Endothelial cell of umbilical vein (primary cell): ENCODE measurements around the gene HTR2C. TPM values are rescaled to one million over a fixed set of nuclear protein-coding genes. Genes with fewer than 3 reads are reported as not detected.

Experiments
- BruUV-seq: library from RNA; stranded (reverse); fragments of 400-500 nt; replicated peaks from 2 replicates; lab custom pipeline; 2021; lab: Mats Ljungman, UMichigan
- CTCF ChIA-PET: fragments of 300-600, 350-600 bp; sonication (Branson Sonifier 250); formaldehyde crosslinking; loops from one replicate; lab custom pipeline; 2021; ENCODE audit warnings: antibody characterized with exemption, inconsistent platforms; lab: Charles Lee
- POLR2A ChIA-PET: fragments of 300-600, 350-600 bp; sonication (Branson Sonifier 250); formaldehyde crosslinking; loops from one replicate; lab custom pipeline; 2021; ENCODE audit warnings: antibody characterized with exemption, inconsistent platforms; lab: Charles Lee
- DNase-seq: peaks from one replicate; pipeline ENCODE4 v3.0.0-alpha.2; 2011; ENCODE audit warnings: low read depth, low spot score
- FAIRE-seq: peaks from 2 replicates; lab custom pipeline; 2011; peaks lifted over from hg19 to GRCh38; lab: Jason Lieb, UNC
- H2AFZ ChIP-seq: 2 replicates; pipeline ENCODE4 v1.6.0; 2012; ENCODE audit warnings: low read depth, low read length, control low read depth, inconsistent platforms
- H3K27ac ChIP-seq: 2 replicates; pipeline ENCODE4 v1.5.1; 2011; ENCODE audit warnings: low read depth, mild to moderate bottlenecking, control low read depth, low read length, moderate library complexity; ENCODE audit not compliant: insufficient read depth
- H3K27me3 ChIP-seq, 2 experiments: 2 replicates each; pipeline versions ENCODE4 v1.6.0 to v1.6.1; 2011; ENCODE audit warnings: low read length in 2 of 2, mixed read lengths in 1 of 2; ENCODE audit not compliant: control insufficient read depth in 2 of 2, insufficient read depth in 2 of 2
- H3K36me3 ChIP-seq, 2 experiments: 2 replicates in 1 of 2; 3 replicates in 1 of 2; pipeline ENCODE4 v1.5.1; 2011; ENCODE audit warnings: low read length in 2 of 2, mild to moderate bottlenecking in 1 of 2, moderate library complexity in 1 of 2; ENCODE audit not compliant: control insufficient read depth in 2 of 2, insufficient read depth in 2 of 2; ENCODE audit errors: extremely low read depth in 1 of 2
- H3K4me1 ChIP-seq: 3 replicates; pipeline ENCODE4 v1.5.1; 2011; ENCODE audit warnings: mild to moderate bottlenecking, low read length; ENCODE audit not compliant: control insufficient read depth, insufficient read depth; ENCODE audit errors: extremely low read depth
- H3K4me2 ChIP-seq: 2 replicates; pipeline ENCODE4 v1.6.1; 2011; ENCODE audit warnings: low read length, control low read depth, mixed read lengths; ENCODE audit not compliant: insufficient read depth
- H3K4me3 ChIP-seq, 3 experiments: fragments of 200-600 bp in 1 of 3; sonication (generic), shearing (Covaris generic) in 1 of 3; replicated peaks in 1 of 3; 2 replicates each; pipeline ENCODE4 v1.5.1; 2011 to 2016; ENCODE audit warnings: control low read depth in 3 of 3, low read length in 3 of 3, mild to moderate bottlenecking in 2 of 3, inconsistent platforms in 1 of 3, low read depth in 1 of 3, moderate library complexity in 1 of 3; ENCODE audit not compliant: insufficient read depth in 1 of 3
- H3K79me2 ChIP-seq: 2 replicates; pipeline ENCODE4 v1.6.0; 2012; ENCODE audit warnings: low read length, inconsistent platforms; ENCODE audit not compliant: control insufficient read depth, insufficient read depth
- H3K9ac ChIP-seq: replicated peaks from 2 replicates; pipeline ENCODE3; 2011; ENCODE audit warnings: low read length, control low read depth; ENCODE audit not compliant: insufficient read depth; ENCODE audit errors: extremely low read depth
- H3K9me1 ChIP-seq: replicated peaks from 3 replicates; pipeline ENCODE4 v1.6.0; 2011; ENCODE audit warnings: mild to moderate bottlenecking, low read length; ENCODE audit not compliant: control insufficient read depth, insufficient read depth; ENCODE audit errors: extremely low read depth
- H3K9me3 ChIP-seq: replicated peaks from 2 replicates; pipeline ENCODE4 v1.5.1; 2012; ENCODE audit warnings: low read length, inconsistent platforms; ENCODE audit not compliant: control insufficient read depth, insufficient read depth
- H4K20me1 ChIP-seq: replicated peaks from 2 replicates; pipeline ENCODE3; 2011; ENCODE audit warnings: mild to moderate bottlenecking, low read length; ENCODE audit not compliant: control insufficient read depth, insufficient read depth; ENCODE audit errors: extremely low read depth
- CTCF ChIP-seq, 2 donors: IDR thresholded peaks; 1 replicate in 1 of 2; 2 replicates in 1 of 2; pipeline ENCODE4 v1.5.1; 2011; ENCODE audit warnings: low read length in 2 of 2, mild to moderate bottlenecking in 2 of 2, moderate library complexity in 2 of 2, control low read depth in 1 of 2, inconsistent platforms in 1 of 2, low read depth in 1 of 2; ENCODE audit not compliant: insufficient read depth in 1 of 2; ENCODE audit errors: extremely low read depth in 1 of 2
- EZH2 ChIP-seq: IDR thresholded peaks from 2 replicates; pipeline ENCODE4 v1.6.1; 2012; ENCODE audit warnings: borderline replicate concordance, low read depth, mild to moderate bottlenecking, moderate library complexity, low read length, inconsistent platforms; ENCODE audit not compliant: severe bottlenecking
- FOS ChIP-seq: IDR thresholded peaks from 2 replicates; pipeline ENCODE4 v1.6.1; 2011; ENCODE audit warnings: mild to moderate bottlenecking, low read length, moderate library complexity, borderline replicate concordance; ENCODE audit not compliant: insufficient read depth
- GATA2 ChIP-seq: IDR thresholded peaks from 2 replicates; pipeline ENCODE4 v1.7.0; 2011; ENCODE audit warnings: low read depth, mild to moderate bottlenecking, moderate library complexity, mixed read lengths, low read length; ENCODE audit not compliant: insufficient read length, insufficient read depth
- JUN ChIP-seq: IDR thresholded peaks from 2 replicates; pipeline ENCODE4 v1.6.1; 2011; ENCODE audit warnings: borderline replicate concordance, low read depth; ENCODE audit not compliant: insufficient read length, insufficient read depth
- MYC ChIP-seq: IDR thresholded peaks from one replicate; pipeline ENCODE4 v1.6.1; 2011; ENCODE audit warnings: mild to moderate bottlenecking, low read depth, low read length
- POLR2A ChIP-seq: IDR thresholded peaks from 2 replicates; pipeline ENCODE4 v1.6.1; 2012; ENCODE audit warnings: low read depth, mild to moderate bottlenecking, control low read depth, low read length
- POLR2AphosphoS5 ChIP-seq: IDR thresholded peaks from 2 replicates; pipeline ENCODE4 v1.6.1; 2012; ENCODE audit warnings: low read depth, mild to moderate bottlenecking, control low read depth, low read length, moderate library complexity; ENCODE audit not compliant: insufficient read depth
- dilution Hi-C: fragments of 300-500 bp; cut with MboI; formaldehyde crosslinking; loops from one replicate; pipeline ENCODE4 v1.15.0; 2019; ENCODE audit warnings: low sequenced_read_pairs; ENCODE audit not compliant: extremely low pct_ligation_motif_present
- intact Hi-C: fragments of 100-400 bp; cut with micrococcal nuclease; formaldehyde crosslinking; loops from one replicate; pipeline ENCODE4 v1.10.0; 2022
- polyA plus RNA-seq, 4 experiments: library from polyadenylated mRNA; depleted of rRNA in 3 of 4; stranded (reverse) in 3 of 4; unstranded in 1 of 4; fragments of >200 nt; gene quantifications; 2 replicates each; pipeline versions ENCODE4 v1.2.1 to v1.2.3, GENCODE V29; 2011 to 2012; ENCODE audit warnings: missing spikeins in 1 of 4
- total RNA-seq: library from RNA; stranded (reverse); gene quantifications from 2 replicates; pipeline ENCODE4 v1.2.3, GENCODE V29; 2021
- TF ChIP-seq, protein P1 (sequence below): IDR thresholded peaks from 2 replicates; pipeline ENCODE4 v1.6.1; 2011; ENCODE audit not compliant: insufficient read depth, insufficient read length

The HTR2C gene
- total and polyA plus RNA-seq, 2 donors (not counting 3 experiments of a cell fraction or from before 2014, with no cell fraction given) = not detected

- no peaks in the 10 kb centered on the region for H3K9me1 ChIP-seq
- no peak for TF ChIP-seq EZH2
- no peak for TF ChIP-seq GATA2
- no peak for TF ChIP-seq POLR2A
- no peak for TF ChIP-seq FOS
- no peak for TF ChIP-seq CTCF (IDR thresholded peaks at IDR 0.05; ENCODE audit: extremely low read depth in 1 of 2, insufficient read depth in 1 of 2, low read depth in 1 of 2, low read length in 2 of 2)
- no peak for TF ChIP-seq MYC
- TF ChIP-seq JUN = no peak
- TF ChIP-seq, protein P1, sequence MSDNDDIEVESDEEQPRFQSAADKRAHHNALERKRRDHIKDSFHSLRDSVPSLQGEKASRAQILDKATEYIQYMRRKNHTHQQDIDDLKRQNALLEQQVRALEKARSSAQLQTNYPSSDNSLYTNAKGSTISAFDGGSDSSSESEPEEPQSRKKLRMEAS = no peak
- TF ChIP-seq POLR2AphosphoS5 = no peak
- FAIRE-seq (no peak), DNase-seq (no peak)
- H3K4me2 ChIP-seq = no peak overlapping the region
- H3K4me3 ChIP-seq = no peak overlapping the region
- H3K9me3 ChIP-seq = no peaks in the 10 kb centered on the region
- H3K4me1 ChIP-seq = no peaks in the 10 kb centered on the region
- no peak overlapping the region for H3K27ac ChIP-seq
- no peaks in the 10 kb centered on the region for H3K79me2 ChIP-seq
- ChIA-PET POLR2A (no interaction called here), CTCF (no interaction called here)
- no peaks in the 10 kb centered on the region for H3K27me3 ChIP-seq
- no peaks in the 10 kb centered on the region for H4K20me1 ChIP-seq
- dilution Hi-C loops (no loop called here), intact Hi-C loops (no loop called here)
- no TSS peak for BruUV-seq
- no peak overlapping the region for H3K9ac ChIP-seq
- H2AFZ ChIP-seq = no peak overlapping the region
- H3K36me3 ChIP-seq = no peaks in the 10 kb centered on the region
These were observed 305.6 kb downstream of the HTR2C start for GRCh38 chrX:114889481-114889880.
